ENCODE measurements around the gene CERS5.

GRCh38 chr12:50185970-50186663, 18.9 kb upstream of the CERS5 start:
- no peak for TF ChIP-seq POLR2A (IDR thresholded peaks at IDR 0.05; ENCODE audit: low read length)
- TF ChIP-seq GATA1 (IDR thresholded peaks at IDR 0.05; ENCODE audit: low read depth, low read length): no peak
